ENCODE measurements around the gene GABRG1.

GABRG1 gene

GRCh38 chr4:45992728-45993127 lies 131.1 kb downstream of the GABRG1 start:
- Histone ChIP-seq H3K27me3 (ENCODE audit: control insufficient read depth, insufficient read depth, low read length) (no peaks in the 10 kb centered on the region), H3K9me3 (ENCODE audit: control insufficient read depth, insufficient read depth, low read length) (no peaks in the 10 kb centered on the region), H3K27ac (ENCODE audit: low read length) (no peak overlapping the region), H3K4me3 (ENCODE audit: low read length) (no peak overlapping the region), H3K36me3 (ENCODE audit: control insufficient read depth, insufficient read depth, low read length) (no peaks in the 10 kb centered on the region), H3K4me1 (ENCODE audit: control insufficient read depth, insufficient read depth, low read length) (no peaks in the 10 kb centered on the region)
- no peak for DNase-seq (ENCODE audit: low read depth, low spot score)

DNA sequence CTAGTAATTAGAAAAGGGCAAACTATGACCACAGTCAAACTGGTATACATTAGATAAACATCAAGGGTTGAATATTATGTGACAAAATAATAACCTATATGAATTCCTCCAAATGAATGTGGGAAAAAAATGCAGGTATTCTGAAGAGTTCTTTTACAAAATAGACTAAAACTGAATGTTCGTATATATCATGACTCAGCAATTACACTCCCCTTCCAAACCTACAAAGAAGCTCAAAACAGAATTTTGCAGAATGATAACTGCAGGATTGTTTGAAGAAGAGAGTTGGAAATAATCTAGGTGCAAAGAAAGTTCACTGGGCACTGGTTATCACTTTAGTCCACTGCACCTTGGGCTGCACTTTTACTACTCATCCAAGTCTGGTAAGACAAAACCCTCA lies 134.1 kb downstream of the GABRG1 start:
- no peaks in the 10 kb centered on the region for H3K9me3 ChIP-seq (ENCODE audit: control insufficient read depth, insufficient read depth, low read length)
- DNase-seq (ENCODE audit: low read depth, low spot score): no peak
- H3K27ac ChIP-seq (ENCODE audit: low read length): no peak overlapping the region
- no peaks in the 10 kb centered on the region for H3K27me3 ChIP-seq (ENCODE audit: control insufficient read depth, insufficient read depth, low read length)
- H3K4me1 ChIP-seq (ENCODE audit: control insufficient read depth, insufficient read depth, low read length): no peaks in the 10 kb centered on the region
- WGBS (ENCODE audit: insufficient coverage, insufficient read length): no CpG with 5 or more reads among the region's 1 CpG
- no peaks in the 10 kb centered on the region for H3K36me3 ChIP-seq (ENCODE audit: control insufficient read depth, insufficient read depth, low read length)
- H3K4me3 ChIP-seq (ENCODE audit: low read length): no peak overlapping the region

- no peak for DNase-seq (ENCODE audit: low read depth, low spot score)
- Histone ChIP-seq H3K4me3 (ENCODE audit: low read length) (no peak overlapping the region), H3K27me3 (ENCODE audit: control insufficient read depth, insufficient read depth, low read length) (no peaks in the 10 kb centered on the region), H3K27ac (ENCODE audit: low read length) (no peak overlapping the region), H3K9me3 (ENCODE audit: control insufficient read depth, insufficient read depth, low read length) (no peaks in the 10 kb centered on the region), H3K4me1 (ENCODE audit: control insufficient read depth, insufficient read depth, low read length) (no peaks in the 10 kb centered on the region; the same call in 1 of the 2 replicates), H3K36me3 (ENCODE audit: control insufficient read depth, insufficient read depth, low read length) (no peaks in the 10 kb centered on the region)
- no CpG with 5 or more reads among the region's 1 CpG for WGBS (ENCODE audit: insufficient coverage, insufficient read length)
Measured at GRCh38 chr4:45987858-45988257, 136.0 kb downstream of the GABRG1 start.
